ENCODE measurements around the gene RAB3A.

The RAB3A gene

GRCh38 chr19:18223860-18224524 is 20.1 kb upstream of the RAB3A start (continued):
- TF ChIP-seq ZNF837 (tag by site-specific recombination; IDR thresholded peaks at IDR 0.05) (no peak), ZNF501 (tag by site-specific recombination; IDR thresholded peaks at IDR 0.05) (peak; percentile 47; the same call in 1 of the 2 replicates), ZNF354C (tag by site-specific recombination; IDR thresholded peaks at IDR 0.05; ENCODE audit: borderline replicate concordance, low read depth) (no peak), SP2 (tag by site-specific recombination; IDR thresholded peaks at IDR 0.05) (peak; percentile 80), ZNF274 (IDR thresholded peaks at IDR 0.05; ENCODE audit: low read length) (no peak), ZNF274 (tag by site-specific recombination; IDR thresholded peaks at IDR 0.05; ENCODE audit: borderline replicate concordance) (no peak), ZEB2 (tag by site-specific recombination; IDR thresholded peaks at IDR 0.05) (peak; percentile 88), ZNF558 (tag by site-specific recombination; IDR thresholded peaks at IDR 0.05) (no peak), ZXDB (tag by site-specific recombination; IDR thresholded peaks at IDR 0.05) (peak; percentile 28), ZNF155 (tag by site-specific recombination; IDR thresholded peaks at IDR 0.05) (no peak), ZNF366 (tag by site-specific recombination; conservative IDR thresholded peaks at IDR 0.05) (peak; percentile 57), ZBTB17 (tag by site-specific recombination; IDR thresholded peaks at IDR 0.05) (peak; percentile 82), KLF16 (tag by site-specific recombination; IDR thresholded peaks at IDR 0.05) (peak; percentile 95), ZNF777 (tag by site-specific recombination; IDR thresholded peaks at IDR 0.05; ENCODE audit: borderline replicate concordance) (peak; percentile 93; the same call in 1 of the 2 replicates), ZNF26 (tag by site-specific recombination; IDR thresholded peaks at IDR 0.05) (no peak), ZBTB11 (tag by site-specific recombination; conservative IDR thresholded peaks at IDR 0.05; ENCODE audit: low read depth) (peak; percentile 95), ZNF561 (tag by site-specific recombination; IDR thresholded peaks at IDR 0.05; ENCODE audit: borderline replicate concordance) (peak; percentile 79; the same call in 1 of the 2 replicates), ZNF266 (tag by site-specific recombination; IDR thresholded peaks at IDR 0.05; ENCODE audit: low read depth) (no peak), ZBTB48 (tag by site-specific recombination; IDR thresholded peaks at IDR 0.05) (no peak), ZNF10 (tag by site-specific recombination; IDR thresholded peaks at IDR 0.05) (peak; percentile 32; the same call in 1 of the 2 replicates), WT1 (tag by site-specific recombination; IDR thresholded peaks at IDR 0.05) (peak; percentile 41), REST (tag by site-specific recombination; IDR thresholded peaks at IDR 0.05) (no peak), ZNF214 (tag by site-specific recombination; IDR thresholded peaks at IDR 0.05; ENCODE audit: borderline replicate concordance) (no peak), GLIS2 (tag by site-specific recombination; IDR thresholded peaks at IDR 0.05) (no peak), ZNF768 (tag by site-specific recombination; IDR thresholded peaks at IDR 0.05) (no peak), ZNF132 (tag by site-specific recombination; IDR thresholded peaks at IDR 0.05; ENCODE audit: borderline replicate concordance) (no peak), KLF1 (tag by site-specific recombination; IDR thresholded peaks at IDR 0.05) (peak; percentile 86), SP7 (tag by site-specific recombination; IDR thresholded peaks at IDR 0.05) (0 out of 2 replicates have a peak, but pooled peaks have one; percentile 20), ZBTB26 (tag by site-specific recombination; optimal IDR thresholded peaks at IDR 0.05) (peak; percentile 25), ZNF24 (tag by site-specific recombination; IDR thresholded peaks at IDR 0.05) (peak; percentile 29; the same call in 1 of the 2 replicates)

All from HEK293 (cell line).